HFFc6 (cell line): ENCODE data around the gene MMD. TPM values are rescaled to one million over a fixed set of nuclear protein-coding genes. Genes with fewer than 3 reads are reported as not detected.
"Not testable (repeated sequence)": the region's sequence is repeated elsewhere in the genome, so short reads cannot be mapped to it uniquely, and the experiment has no call there.

ENCODE experiments used
- DNase-seq: peaks from one replicate; pipeline ENCODE4 v3.0.0-alpha.2; 2018
- H3K27ac Mint-ChIP-seq: 2 replicates; pipeline ENCODE4 v1.8.0; 2020; ENCODE audit warnings: mild to moderate bottlenecking, mixed read lengths
- H3K27me3 Mint-ChIP-seq: 2 replicates; pipeline ENCODE4 v1.8.0; 2021; ENCODE audit warnings: mild to moderate bottlenecking, moderate library complexity, mixed read lengths; ENCODE audit not compliant: insufficient read depth
- H3K36me3 Mint-ChIP-seq: 2 replicates; pipeline ENCODE4 v1.8.0; 2021; ENCODE audit warnings: low read depth, mixed read lengths
- H3K4me1 Mint-ChIP-seq: 2 replicates; pipeline ENCODE4 v1.8.0; 2020; ENCODE audit warnings: low read depth, mixed read lengths
- H3K4me3 Mint-ChIP-seq: 2 replicates; pipeline ENCODE4 v1.8.0; 2020; ENCODE audit warnings: mild to moderate bottlenecking, moderate library complexity, mixed read lengths
- H3K9me3 Mint-ChIP-seq: 2 replicates; pipeline ENCODE4 v1.8.0; 2020; ENCODE audit warnings: mild to moderate bottlenecking, mixed read lengths
- CTCF ChIP-seq: fragments of 200-600 bp; sonication (generic); IDR thresholded peaks from 2 replicates; pipeline ENCODE4 v1.5.0; 2021; ENCODE audit warnings: antibody characterized with exemption, mild to moderate bottlenecking
- long read RNA-seq: library from polyadenylated mRNA; unstranded; transcript quantifications from one replicate; pipeline ENCODE4 v2.0.0, GENCODE V29; 2019
- total RNA-seq, 6 experiments: library from RNA; stranded (reverse); fragmentation: NEBNext Ultra II Directional; extraction: Animal tissue kit (Norgen Biotek cat#: 25700); gene quantifications; 2 replicates in 1 of 6; 3 replicates in 5 of 6; pipeline ENCODE4 v1.2.3, GENCODE V29; 2021

Gene MMD
- total RNA-seq = 1 to 10 TPM; 2.1 to 4.0 (median 3.6) TPM
- long read RNA-seq, partial matches to known transcripts = 0 of 1 reads
- long read RNA-seq, other reads (novel, unspliced or antisense) = 1 of 1 reads

- no peak for DNase-seq
- H3K4me3 Mint-ChIP-seq = peak within 1 kb of the TSS; percentile 81
- H3K4me1 Mint-ChIP-seq = 0 out of 2 replicates have a peak, but pooled peaks cover 5% of the 10 kb centered on the region
- peaks cover 9% of the 10 kb centered on the region for H3K27me3 Mint-ChIP-seq
- no peak for TF ChIP-seq CTCF
- H3K36me3 Mint-ChIP-seq = no peaks in the 10 kb centered on the region
- no peaks in the 10 kb centered on the region for H3K9me3 Mint-ChIP-seq
- no peak within 1 kb of the TSS for H3K27ac Mint-ChIP-seq
Measured at GRCh38 chr17:55421179-55421934, at the start of gene MMD. Gene MMD, minus strand, starts transcription at chr17:55421835. Its CDS starts 140 bp downstream, at chr17:55421695.

- TF ChIP-seq CTCF = no peak
- no peak overlapping the region for H3K4me3 Mint-ChIP-seq
- DNase-seq = no peak
- H3K27ac Mint-ChIP-seq = no peak overlapping the region
- peaks cover 5% of the 10 kb centered on the region; the same call in 1 of the 2 replicates for H3K36me3 Mint-ChIP-seq
- H3K4me1 Mint-ChIP-seq = no peaks in the 10 kb centered on the region
- H3K9me3 Mint-ChIP-seq = no peaks in the 10 kb centered on the region
- peaks cover 2% of the 10 kb centered on the region; the same call in 1 of the 2 replicates for H3K27me3 Mint-ChIP-seq
Measured at GRCh38 chr17:55466671-55467070, 45.0 kb upstream of the MMD start.

DNA sequence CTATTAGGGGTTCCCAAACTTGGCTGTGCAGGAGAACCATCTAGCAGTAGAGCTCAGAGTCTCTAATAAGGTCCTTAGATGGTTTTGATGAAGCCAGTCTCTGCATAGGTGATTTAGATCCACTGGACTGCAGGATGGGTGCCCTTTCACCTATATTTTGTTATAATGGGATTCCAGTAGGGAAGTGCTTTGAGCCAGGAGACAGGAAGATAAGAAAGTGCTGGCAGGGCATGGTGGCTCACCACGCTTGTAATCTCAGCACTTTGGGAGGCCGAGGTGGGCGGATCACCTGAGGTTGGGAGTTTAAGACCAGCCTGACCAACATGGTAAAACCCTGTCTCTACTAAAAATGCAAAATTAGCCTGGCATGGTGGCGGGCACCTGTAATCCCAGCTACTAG lies 44.1 kb upstream of the MMD start:
- not testable (repeated sequence) for H3K4me1 Mint-ChIP-seq, DNase-seq, H3K4me3 Mint-ChIP-seq, H3K9me3 Mint-ChIP-seq, H3K36me3 Mint-ChIP-seq, H3K27ac Mint-ChIP-seq, H3K27me3 Mint-ChIP-seq

DNA sequence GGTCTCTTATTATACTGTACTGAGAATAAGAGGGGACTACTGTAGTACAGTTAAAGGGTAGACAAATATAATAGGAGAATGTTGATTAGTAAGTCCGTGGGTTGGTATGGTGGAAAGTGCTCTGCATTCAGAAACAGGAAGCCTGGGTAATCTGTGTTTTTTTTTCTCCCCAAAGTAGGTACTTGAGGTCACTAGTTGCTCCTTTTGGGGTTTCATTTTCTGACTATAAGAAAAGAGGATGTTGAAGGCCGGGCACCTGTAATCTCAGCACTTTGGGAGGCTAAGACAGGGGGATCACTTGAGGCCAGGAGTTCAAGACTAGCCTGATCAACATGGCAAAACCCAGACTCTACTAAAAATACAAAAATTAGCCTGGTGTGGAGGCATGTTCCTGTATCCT lies 42.0 kb upstream of the MMD start:
- no peaks in the 10 kb centered on the region for H3K9me3 Mint-ChIP-seq
- no peak overlapping the region for H3K27ac Mint-ChIP-seq
- peaks cover 9% of the 10 kb centered on the region for H3K4me1 Mint-ChIP-seq
- H3K27me3 Mint-ChIP-seq = peaks cover 4% of the 10 kb centered on the region; the same call in 1 of the 2 replicates
- peaks cover 5% of the 10 kb centered on the region; the same call in 1 of the 2 replicates for H3K36me3 Mint-ChIP-seq
- DNase-seq = no peak
- H3K4me3 Mint-ChIP-seq = no peak overlapping the region
- TF ChIP-seq CTCF = no peak

GRCh38 chr17:55462711-55463110 lies 41.1 kb upstream of the MMD start:
- H3K36me3 Mint-ChIP-seq = no peaks in the 10 kb centered on the region; the same call in 1 of the 2 replicates
- H3K4me3 Mint-ChIP-seq = no peak overlapping the region
- no peak overlapping the region for H3K27ac Mint-ChIP-seq
- H3K9me3 Mint-ChIP-seq = no peaks in the 10 kb centered on the region
- TF ChIP-seq CTCF = no peak
- H3K4me1 Mint-ChIP-seq = peaks cover 12% of the 10 kb centered on the region
- peaks cover 6% of the 10 kb centered on the region; the same call in 1 of the 2 replicates for H3K27me3 Mint-ChIP-seq
- no peak for DNase-seq

DNA sequence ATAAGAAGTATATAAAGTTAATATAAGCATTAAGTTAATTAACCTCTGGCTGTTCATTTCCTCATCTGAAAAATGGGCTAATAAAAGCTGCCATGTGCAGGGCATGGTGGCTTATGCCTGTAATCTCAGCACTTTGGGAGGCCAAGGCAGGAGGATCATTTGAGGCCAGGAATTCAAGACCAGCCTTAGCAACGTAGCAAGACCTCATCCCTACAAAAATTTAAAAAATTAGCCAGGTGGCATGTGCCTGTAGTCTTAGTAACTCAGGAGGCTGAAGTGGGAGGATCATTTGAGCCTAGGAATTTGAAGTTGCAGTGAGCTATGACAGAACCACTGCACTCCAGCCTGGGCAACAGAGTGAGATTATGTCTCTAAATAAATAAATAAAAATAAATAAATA lies 40.6 kb upstream of the MMD start:
- Mint-ChIP-seq H3K36me3 (no peaks in the 10 kb centered on the region), H3K27ac (no peak overlapping the region), H3K27me3 (peaks cover 4% of the 10 kb centered on the region; the same call in 1 of the 2 replicates), H3K4me3 (no peak overlapping the region), H3K9me3 (no peaks in the 10 kb centered on the region), H3K4me1 (peaks cover 12% of the 10 kb centered on the region)
- DNase-seq = no peak
- no peak for TF ChIP-seq CTCF
